BLaER1 (cell line): ENCODE results near the gene CSNK1G3.

Source experiments
- H3K27ac ChIP-seq: shearing (Covaris generic); formaldehyde crosslinking; 2 replicates; pipeline ENCODE4 v1.8.1; 2022
- H3K27me3 ChIP-seq: shearing (Covaris generic); formaldehyde crosslinking; 2 replicates; pipeline ENCODE4 v1.8.1; 2022
- H3K36me3 ChIP-seq: shearing (Covaris generic); formaldehyde crosslinking; 2 replicates; pipeline ENCODE4 v1.8.1; 2022
- H3K4me1 ChIP-seq: shearing (Covaris generic); formaldehyde crosslinking; 2 replicates; pipeline ENCODE4 v1.8.1; 2022
- H3K4me2 ChIP-seq: shearing (Covaris generic); formaldehyde crosslinking; 2 replicates; pipeline ENCODE4 v1.8.1; 2022
- H3K4me3 ChIP-seq: shearing (Covaris generic); formaldehyde crosslinking; 2 replicates; pipeline ENCODE4 v1.8.1; 2022
- H3K9ac ChIP-seq: shearing (Covaris generic); formaldehyde crosslinking; 2 replicates; pipeline ENCODE4 v1.8.1; 2022
- H3K9me3 ChIP-seq: shearing (Covaris generic); formaldehyde crosslinking; 2 replicates; pipeline ENCODE4 v1.8.1; 2022
- H4K20me1 ChIP-seq: shearing (Covaris generic); formaldehyde crosslinking; 2 replicates; pipeline ENCODE4 v1.8.1; 2022
- Cebpa-rat ChIP-seq: shearing (Covaris generic); IDR thresholded peaks from 2 replicates; pipeline ENCODE4 v1.8.1; 2022

The CSNK1G3 gene

GRCh38 chr5:123664961-123665360 lies 153.0 kb downstream of the CSNK1G3 start:
- no peaks in the 10 kb centered on the region for H3K36me3 ChIP-seq
- H4K20me1 ChIP-seq = no peaks in the 10 kb centered on the region
- H3K27ac ChIP-seq = no peak overlapping the region
- H3K4me1 ChIP-seq = no peaks in the 10 kb centered on the region
- TF ChIP-seq Cebpa-rat = no peak
- no peaks in the 10 kb centered on the region for H3K27me3 ChIP-seq
- H3K4me3 ChIP-seq = no peak overlapping the region
- no peak overlapping the region for H3K4me2 ChIP-seq
- no peak overlapping the region for H3K9ac ChIP-seq
- 0 out of 2 replicates have a peak, but pooled peaks cover 4% of the 10 kb centered on the region for H3K9me3 ChIP-seq

- Histone ChIP-seq H3K36me3 (no peaks in the 10 kb centered on the region), H4K20me1 (no peaks in the 10 kb centered on the region), H3K9ac (no peak overlapping the region), H3K27ac (no peak overlapping the region), H3K27me3 (no peaks in the 10 kb centered on the region), H3K9me3 (0 out of 2 replicates have a peak, but pooled peaks cover 4% of the 10 kb centered on the region), H3K4me2 (no peak overlapping the region), H3K4me1 (no peaks in the 10 kb centered on the region), H3K4me3 (no peak overlapping the region)
- no peak for TF ChIP-seq Cebpa-rat
Measured at GRCh38 chr5:123665822-123666371, 153.9 kb downstream of the CSNK1G3 start.
